Epidermal melanocyte (primary cell): ENCODE data around the gene TACSTD2.
"Not testable (repeated sequence)": the region's sequence is repeated elsewhere in the genome, so short reads cannot be mapped to it uniquely, and the experiment has no call there.

Experiments
- DNase-seq: peaks from one replicate; pipeline ENCODE4 v3.0.0; 2011; ENCODE audit warnings: low spot score; ENCODE audit not compliant: insufficient read length

Gene TACSTD2

DNA sequence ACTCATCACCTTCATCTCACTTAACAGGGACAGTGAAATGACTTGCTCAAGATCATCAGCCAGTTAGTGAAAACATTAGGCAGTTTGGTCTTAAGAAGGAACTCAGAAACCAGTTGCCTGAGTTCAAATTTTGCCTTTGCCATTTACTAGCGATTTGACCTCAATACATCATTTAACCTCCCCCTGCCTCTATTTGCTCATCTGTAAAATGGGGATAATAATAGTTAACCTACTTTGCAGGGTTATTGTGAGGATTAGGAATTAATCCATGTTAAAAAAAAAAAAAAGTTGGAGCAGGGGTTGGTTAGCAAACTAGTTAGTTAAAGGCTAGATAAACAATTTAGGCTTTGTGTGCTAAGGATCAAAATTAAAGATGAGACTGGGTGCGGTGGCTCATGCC lies 10.6 kb upstream of the TACSTD2 start:
- no peak for DNase-seq

DNA sequence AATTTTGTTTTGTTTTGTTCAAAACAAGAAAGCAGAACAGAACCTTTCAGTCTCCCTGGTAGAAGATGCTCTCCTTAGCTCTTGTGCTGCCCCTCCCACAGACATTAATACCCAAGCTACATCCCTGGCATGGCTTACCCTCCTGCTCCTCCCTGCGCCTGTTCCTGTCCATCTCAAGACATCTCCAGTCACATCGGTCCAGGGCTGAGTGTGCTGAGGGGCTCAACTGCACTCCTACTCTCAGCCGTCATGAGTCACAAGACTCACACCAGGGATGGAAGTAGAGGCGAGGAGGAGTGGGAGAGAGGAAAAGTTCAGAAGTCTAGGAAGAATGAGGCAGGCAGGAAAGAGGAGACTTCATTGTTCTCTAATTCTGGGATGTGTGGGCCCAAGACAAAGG lies 9.2 kb upstream of the TACSTD2 start:
- no peak for DNase-seq

DNA sequence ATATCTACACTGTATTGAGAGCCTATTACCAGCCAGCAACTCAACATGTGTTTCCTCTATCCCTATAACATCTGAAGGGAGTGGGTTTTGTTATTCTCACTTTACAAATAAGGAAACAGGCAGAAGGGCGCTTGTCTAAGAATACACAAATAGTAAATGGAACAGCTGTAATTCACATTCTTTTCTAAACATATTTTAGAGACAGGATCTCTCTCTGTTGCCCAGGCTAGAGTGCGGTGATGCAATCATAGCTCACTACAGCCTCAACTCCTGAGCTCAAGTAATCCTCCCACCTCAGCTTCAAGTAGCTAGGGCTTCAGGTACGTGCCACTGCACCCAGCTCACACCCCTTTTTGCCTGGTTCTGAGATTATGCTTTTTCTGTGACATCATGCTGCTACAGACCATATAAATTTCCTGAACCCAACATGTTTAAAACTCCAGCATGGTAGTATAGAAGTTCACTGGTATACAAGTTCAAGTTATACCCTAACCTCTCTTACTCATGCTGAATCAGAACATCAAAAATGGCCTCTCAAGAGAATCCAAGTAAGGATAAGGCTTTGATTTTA lies 8.6 kb upstream of the TACSTD2 start:
- no peak for DNase-seq

DNA sequence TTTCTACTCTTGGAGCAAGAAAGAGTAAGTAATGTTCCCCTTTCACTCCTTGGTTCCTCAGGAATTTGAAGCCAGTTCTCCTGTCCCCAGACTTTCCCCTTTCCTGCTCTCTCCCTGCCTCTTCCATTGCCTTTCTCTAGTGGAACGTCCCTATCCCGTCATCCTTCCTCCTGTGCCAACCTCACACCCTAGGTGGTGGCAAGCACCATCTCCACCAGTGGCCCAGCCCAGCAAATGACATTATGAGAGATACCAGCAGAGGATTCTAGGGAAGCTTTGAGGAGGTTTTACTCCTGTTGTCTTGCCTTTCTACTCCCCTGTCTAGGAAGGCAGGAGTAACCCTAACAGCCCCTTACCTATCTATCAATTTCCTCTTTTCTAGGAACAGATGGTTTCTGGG lies 8.1 kb upstream of the TACSTD2 start:
- DNase-seq, result no peak

DNA sequence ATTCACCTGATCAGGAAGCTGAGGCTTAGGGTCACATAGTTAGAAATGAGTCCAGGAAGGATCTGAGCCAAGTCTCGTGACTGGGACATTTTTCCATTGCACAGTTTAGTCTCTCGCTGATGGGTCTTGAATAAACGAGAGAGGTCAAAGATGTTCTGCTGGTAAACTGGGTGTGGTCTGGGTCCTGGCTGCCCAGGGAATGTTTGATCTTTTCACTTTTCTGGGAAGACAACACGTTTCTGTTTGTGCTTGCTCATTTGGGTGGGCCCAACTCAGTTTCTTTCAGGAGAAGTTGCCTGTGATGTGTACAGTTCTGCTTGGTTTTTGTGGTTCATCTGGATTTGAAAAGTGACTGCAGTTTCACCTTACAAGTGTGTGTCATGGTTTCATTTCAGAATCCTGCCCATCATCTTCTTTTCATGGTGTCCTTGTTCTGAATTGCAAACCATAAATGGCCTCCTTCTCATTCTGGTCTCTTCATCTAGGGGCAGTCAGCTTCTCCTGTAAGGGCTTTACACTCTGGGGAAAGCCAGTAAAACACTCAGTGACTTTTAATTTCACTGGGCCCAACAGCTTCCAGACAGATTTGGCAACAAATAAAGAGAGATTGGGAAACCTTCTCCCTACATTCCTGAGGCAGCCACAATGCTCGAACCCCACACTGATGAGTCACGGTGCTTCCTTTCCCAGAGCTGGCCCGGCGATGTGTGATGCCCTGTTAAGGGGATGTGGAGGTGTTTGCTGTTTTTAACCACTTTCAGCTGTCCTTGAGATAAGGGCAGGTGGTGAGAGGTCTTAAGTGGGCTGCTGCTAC lies 7.2 kb upstream of the TACSTD2 start:
- DNase-seq, result peak; percentile 45

DNA sequence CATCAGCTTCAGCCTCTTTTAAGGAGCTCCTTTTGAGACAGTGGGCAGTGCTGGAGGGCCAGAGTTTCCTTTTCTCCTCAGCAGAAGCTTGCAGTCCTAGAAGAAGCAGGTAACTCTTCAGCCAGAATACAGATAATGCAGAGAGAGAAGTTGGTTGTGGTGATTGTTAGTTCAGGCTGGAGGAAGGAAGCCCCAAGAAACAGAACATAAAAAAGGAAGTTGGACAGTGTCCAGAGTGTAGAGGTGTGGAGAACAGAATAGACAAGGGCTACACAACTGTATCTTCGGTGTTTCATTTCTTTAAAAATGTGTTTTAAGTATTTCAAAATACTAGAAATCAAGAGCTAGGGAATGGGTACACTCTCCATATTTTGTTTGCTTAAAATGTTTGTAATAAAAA lies 6.4 kb upstream of the TACSTD2 start:
- no peak for DNase-seq

DNA sequence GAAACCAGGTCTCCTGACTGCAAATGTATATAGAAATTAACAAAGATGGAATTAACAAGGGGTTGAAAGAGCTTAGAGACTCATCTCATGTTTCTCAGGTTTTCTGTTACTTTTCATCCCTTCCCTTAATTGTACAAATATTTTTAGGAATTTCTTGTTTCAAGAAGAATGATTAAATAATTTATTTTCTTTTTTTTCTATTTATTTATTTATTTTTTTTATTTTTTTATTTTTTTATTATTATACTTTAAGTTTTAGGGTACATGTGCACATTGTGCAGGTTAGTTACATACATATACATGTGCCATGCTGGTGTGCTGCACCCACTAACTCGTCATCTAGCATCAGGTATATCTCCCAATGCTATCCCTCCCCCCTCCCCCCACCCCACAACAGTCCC lies 5.1 kb upstream of the TACSTD2 start:
- not testable (repeated sequence) for DNase-seq

DNA sequence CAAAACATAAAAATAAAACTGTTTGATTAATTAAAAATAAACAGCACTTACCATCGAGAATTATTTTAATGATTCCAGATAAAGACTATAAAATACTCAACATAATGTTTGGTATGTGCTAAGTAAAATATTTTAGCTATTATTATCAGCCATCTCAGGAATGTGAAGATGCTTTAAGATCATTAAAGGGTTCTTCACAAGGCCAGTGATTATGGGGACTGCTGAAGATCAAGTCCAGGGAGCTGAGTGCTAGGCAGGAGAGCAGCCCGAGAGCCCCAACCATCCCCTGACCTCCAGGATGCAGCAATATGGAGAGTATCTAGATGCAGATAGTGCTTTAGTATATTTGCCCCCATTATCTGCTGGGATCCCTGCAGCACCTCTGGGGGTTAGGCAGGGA lies 4.6 kb upstream of the TACSTD2 start:
- DNase-seq, result no peak

DNA sequence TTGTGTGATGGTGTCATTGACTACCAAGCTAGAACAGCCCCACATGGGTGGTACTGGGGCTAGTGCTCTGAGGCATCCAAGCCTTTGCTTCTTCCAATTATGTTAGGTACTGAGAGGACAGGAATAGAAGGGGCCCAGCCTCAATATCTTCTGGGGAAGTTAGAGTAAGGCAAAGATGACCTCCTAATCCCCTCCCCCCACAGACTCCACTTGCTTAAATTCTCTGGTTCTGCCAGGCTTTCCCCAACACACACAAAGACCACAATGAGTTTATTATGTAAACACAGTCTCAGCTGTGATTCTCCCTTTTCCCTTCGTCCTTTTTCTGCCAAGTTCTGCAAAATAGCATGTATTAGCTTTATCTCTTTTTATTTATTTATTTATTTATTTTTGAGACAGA lies 3.1 kb upstream of the TACSTD2 start:
- no peak for DNase-seq

DNA sequence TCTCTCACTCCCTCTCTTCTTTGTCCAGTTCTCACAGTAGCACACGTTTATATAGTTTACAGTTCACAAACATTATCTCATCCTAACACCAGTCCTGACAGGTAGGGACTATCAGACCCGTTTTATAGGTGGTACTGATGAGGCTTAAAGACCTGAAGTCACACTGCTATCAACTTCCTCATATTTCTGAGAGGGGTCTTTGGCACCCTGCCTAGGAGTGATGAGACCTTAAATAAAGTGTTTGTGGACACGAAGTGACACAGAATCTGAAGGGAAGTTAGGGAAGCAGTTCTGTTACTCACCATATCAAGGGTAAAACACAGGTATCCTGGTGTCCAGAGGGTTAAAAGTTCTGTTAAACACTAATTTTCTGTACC lies 590 bp upstream of the TACSTD2 start:
- DNase-seq, result no peak

DNA sequence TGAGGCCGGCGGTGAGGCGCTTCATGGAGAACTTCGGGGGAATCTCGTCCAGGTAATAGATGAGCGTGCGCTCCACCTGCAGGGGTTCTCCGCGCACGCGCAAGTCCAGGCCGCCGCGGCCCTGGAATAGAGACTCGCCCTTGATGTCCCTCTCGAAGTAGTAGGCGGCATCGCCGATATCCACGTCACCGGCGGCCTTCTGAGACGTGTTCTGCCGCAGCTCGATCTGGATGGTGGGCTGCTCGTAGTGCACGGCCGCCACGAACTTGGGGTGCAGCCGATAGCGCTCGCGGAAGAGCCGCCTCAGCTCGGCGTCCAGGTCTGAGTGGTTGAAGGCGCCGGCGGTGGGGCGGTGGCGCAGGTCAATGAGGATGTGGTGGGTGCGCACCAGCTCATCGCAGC lies 726 bp downstream of the TACSTD2 start:
- no peak for DNase-seq

DNA sequence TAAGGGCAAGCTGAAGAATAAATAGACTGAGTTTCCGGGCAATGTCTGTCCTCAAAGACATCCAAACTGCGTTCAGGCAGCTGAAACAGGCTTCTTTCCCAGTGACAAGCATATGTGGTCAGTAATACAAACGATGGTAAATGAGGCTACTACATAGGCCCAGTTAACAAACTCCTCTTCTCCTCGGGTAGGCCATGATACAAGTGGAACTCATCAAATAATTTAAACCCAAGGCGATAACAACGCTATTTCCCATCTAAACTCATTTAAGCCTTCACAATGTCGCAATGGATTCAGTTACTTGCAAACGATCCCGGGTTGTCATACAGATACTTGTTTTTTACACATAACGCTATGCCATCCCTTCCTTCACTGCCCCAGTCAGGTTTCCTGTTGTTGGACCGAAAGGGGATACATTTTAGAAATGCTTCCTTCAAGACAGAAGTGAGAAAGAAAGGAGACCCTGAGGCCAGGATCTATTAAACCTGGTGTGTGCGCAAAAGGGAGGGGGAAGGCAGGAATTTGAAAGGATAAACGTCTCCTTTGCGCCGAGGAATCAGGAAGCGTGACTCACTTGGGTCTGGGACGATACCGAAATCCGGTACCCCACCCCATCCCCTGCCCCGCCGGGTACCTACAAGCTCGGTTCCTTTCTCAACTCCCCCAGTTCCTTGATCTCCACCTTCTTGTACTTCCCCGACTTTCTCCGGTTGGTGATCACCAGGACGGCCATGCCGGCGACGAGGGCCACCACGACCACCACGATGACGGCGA lies 1.3 kb downstream of the TACSTD2 start:
- DNase-seq, result no peak

DNA sequence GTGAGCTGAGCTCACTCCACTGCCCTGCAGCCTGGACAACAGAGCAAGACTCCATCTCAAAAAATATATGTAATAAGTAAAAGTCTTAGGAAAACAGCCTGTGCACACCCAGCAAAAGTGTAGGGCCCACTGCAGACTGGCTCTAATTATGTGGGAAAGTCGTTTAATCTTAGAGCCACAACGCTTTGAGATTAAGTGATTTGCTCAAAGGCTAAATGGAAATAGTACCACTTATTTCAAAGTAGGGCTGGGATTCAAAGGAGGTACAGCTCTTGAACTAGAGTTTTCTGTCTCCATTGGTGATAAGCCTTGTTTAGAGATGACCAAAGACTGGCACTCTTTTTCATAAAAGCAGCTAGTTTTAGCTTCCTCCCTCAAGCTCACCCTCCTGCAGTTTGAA lies 2.2 kb downstream of the TACSTD2 start:
- no peak for DNase-seq

DNA sequence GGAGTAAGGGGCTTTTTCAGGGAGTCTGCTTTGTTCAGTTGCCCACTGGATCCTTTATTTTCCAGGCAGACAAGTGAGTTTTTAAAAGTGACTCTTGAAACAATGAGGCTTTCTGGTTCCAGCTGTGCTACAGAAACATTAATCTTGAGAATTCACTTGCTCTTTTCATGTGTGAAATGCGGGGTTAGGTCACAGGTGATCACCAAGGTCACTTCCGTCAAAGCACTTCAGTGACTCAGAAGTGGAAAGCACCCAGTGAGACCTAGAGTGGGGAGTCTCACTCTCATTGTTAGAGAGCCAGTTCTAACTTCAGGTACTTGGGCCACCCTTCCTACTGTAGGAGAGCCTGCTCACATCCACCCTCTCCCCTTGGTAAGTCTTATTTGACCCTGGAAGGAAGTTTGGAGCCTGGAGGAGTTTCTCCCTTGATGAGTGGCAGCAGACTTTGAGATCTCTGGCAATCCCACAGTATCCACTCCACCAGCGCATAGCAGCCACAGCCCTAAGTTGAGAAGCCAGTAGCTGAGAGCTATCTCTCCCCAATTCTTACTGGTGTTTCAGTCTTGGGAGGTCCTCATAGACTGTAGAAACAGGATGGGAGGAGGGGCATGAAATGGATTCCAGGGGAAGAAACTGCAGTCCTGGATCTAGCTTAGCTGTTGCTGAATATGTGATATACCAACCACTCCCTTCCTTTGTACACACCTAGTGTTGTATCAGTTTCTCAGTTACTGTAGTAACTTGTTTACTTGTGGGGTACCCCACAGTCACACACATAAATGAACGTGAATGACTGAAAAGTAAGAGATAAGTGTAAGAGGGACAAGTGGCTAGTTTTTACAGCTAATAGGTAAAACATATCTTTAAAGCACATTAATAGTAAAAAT lies 3.1 kb downstream of the TACSTD2 start:
- no peak for DNase-seq

DNA sequence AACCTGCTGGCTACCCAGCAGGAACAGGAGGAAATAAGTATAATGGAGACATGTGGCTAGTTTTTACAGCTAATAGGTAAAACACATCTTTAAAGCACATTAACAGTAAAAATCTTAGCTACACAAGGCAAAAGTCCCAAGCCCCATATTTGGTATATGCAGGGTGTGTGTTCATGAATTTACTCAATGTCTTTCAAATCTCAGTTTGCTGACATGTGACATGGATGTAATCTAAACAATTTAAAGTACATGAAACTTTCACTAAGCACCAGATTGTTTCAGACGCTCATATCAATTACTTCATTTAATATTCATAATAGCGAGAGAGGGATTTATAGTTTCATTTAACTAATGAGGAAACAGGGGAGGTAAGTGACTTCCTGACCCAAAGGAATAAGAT lies 3.9 kb downstream of the TACSTD2 start:
- no peak for DNase-seq

DNA sequence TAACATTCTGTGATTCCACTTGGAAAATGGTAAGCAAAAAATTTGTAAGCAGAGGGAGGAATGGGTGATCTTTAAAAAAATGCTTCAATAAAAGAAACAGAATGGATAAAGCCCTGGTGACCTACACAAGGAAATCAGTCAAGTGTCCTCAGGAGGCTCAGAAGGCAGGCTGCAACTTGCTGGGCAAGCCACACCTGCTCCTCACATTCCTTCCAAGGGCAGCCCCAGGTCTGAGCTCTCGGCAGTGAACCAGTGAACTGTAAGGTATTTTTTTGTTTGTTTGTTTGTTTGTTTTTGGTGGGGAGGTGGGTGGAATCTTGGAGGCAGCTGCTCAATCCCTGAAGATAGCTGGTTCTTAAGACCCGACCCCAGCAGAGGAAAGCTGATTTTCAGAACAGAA lies 4.4 kb downstream of the TACSTD2 start:
- DNase-seq, result no peak

DNA sequence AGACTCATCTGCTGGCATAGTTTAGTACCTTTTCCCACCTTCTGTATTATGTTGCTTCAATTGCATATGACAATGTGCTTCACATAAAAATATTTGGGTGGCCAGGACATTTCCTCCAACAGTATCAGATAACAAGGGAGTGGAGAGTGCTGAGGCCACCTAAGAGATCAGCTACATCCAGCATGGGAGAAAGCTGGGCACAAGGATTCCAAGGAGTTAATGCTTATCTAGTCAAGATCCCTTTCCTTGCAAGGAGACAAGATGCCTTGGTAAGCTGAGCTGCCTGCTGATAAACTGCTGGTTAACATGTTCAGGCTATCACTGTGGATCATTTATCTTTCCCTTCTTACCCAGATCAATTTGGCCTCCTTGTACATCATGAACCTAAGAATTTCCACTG lies 5.4 kb downstream of the TACSTD2 start:
- DNase-seq, result no peak

DNA sequence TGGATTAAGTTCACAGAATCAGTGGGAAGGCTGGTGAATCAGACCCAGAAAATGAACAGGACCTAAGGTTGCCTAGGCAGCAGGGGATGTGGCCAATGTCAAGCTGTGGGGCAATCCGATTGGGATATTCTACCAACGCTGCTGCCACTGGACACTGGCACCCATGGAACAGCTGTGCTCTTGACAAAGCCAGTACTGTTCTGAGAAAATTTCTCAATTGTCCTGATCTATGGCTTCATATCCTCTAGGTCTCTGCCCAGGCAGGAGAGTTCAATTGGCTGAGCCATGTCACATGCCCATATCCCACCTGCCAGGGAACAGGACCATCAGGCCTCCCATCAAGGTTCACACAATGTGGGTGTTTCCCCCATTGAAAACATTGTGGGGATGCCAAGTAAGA lies 6.2 kb downstream of the TACSTD2 start:
- no peak for DNase-seq

DNA sequence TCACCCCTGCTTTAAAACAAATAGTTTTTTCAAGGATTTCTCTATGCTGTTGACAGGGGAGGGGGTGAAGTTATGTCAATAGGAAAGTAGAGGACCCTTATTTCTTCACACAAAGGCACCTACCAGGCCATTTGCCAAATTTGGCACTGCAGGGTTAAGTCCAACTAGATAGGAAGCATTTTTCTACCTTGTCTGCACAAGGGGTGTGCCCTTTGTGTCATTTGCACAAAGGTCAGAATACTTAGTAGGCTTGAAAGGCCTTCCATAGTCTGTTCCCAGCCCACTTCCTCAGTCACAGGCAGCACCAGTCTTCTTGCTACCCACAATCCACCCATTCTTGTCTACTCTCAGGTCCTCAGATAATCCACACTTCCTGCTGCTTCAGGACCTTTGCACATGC lies 7.0 kb downstream of the TACSTD2 start:
- no peak for DNase-seq

DNA sequence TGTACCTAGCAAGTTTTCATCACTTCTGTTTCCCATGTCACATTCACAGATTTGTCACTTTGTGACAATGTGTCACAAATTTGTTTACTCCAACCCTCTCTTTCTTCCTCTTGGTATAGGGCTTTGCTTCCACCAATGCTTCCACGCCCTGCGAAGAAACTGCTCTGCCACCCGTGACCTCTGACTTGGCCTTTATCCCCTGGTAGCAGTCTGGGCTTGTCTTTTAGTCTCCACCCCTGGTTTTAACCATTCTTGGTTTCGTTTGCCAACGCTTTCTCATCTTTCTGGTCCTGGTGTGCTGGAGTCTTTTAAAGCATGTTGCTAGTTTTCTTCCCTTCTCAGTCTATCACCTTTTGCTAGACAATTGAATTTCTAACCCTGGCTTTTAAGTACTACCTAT lies 8.1 kb downstream of the TACSTD2 start:
- DNase-seq, result no peak

DNA sequence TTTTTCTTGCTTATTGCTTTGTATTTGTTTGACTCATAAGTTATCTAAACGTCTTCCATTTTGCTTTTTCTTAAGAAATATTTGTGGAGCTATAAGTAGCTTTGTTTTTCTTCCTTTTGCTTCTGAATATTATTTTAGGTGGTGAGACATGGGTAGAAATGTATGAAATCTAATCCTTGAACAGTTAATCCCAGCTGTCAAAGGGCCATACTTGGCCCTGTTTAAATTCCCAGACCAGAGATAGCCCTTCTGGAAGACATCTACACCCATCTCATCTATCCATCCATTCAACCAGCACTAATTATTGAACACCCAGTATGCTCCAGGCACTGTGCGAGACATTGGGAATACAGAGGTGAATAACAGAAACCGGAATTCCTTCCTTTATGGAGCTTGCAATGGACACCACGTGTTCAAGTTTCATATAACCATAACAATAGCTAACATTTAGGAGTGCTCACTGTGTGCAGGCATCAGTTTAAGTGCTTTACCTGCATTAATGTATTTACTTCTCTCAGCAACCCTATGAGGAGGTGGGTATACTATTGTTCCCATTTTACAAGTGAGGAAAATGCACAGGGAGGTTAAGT lies 8.7 kb downstream of the TACSTD2 start:
- DNase-seq, result no peak
